ENCODE data around the gene FGD2. TPM values are rescaled to one million over a fixed set of nuclear protein-coding genes. Genes with fewer than 3 reads are reported as not detected.

FGD2 gene
- total RNA-seq, 1 donor from 2014 or later, result not detected

DNA sequence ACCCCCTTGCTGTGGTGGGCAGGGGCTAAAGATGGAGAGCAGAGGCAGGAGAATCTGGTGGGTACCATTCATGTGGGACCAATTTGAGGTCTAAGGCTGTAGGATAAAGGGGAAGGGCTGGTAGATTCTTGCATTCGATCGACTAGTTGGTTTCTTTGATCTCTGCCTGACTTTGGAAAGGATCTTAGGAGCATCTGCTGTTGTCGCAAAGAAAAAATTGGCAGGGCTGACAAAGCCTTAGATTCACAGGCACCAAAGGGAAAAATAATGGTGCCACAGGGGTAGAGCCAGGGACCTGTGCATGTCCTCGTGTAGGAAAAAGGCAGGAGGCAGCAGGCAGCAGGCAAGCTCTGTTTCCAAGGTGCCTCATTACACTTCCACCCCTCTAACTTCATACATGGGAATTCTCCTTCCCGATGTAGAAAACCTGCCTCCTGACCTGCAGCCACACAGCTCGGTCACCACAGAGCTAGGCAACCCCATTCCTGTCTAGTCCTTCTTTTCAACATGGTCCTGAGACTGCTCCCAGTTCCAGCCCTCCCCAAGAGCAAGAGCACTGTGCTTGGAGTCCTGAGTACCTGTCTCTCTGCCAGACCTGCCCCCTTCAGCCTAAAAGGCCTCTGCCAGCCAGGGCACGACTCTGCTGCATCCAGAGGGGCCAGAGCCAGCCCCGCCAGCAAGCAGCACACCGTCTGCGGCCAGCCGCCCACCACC lies 71.9 kb downstream of the FGD2 start:
- H3K27ac Mint-ChIP-seq (ENCODE audit: unreplicated experiment), result peak overlapping the region; percentile 57
- TF ChIP-seq, protein P1, sequence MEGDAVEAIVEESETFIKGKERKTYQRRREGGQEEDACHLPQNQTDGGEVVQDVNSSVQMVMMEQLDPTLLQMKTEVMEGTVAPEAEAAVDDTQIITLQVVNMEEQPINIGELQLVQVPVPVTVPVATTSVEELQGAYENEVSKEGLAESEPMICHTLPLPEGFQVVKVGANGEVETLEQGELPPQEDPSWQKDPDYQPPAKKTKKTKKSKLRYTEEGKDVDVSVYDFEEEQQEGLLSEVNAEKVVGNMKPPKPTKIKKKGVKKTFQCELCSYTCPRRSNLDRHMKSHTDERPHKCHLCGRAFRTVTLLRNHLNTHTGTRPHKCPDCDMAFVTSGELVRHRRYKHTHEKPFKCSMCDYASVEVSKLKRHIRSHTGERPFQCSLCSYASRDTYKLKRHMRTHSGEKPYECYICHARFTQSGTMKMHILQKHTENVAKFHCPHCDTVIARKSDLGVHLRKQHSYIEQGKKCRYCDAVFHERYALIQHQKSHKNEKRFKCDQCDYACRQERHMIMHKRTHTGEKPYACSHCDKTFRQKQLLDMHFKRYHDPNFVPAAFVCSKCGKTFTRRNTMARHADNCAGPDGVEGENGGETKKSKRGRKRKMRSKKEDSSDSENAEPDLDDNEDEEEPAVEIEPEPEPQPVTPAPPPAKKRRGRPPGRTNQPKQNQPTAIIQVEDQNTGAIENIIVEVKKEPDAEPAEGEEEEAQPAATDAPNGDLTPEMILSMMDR (IDR thresholded peaks at IDR 0.05), result no peak
- H3K36me3 Mint-ChIP-seq (ENCODE audit: low read depth), result no peaks in the 10 kb centered on the region
- H3K4me1 Mint-ChIP-seq (ENCODE audit: low read depth), result peaks cover 36% of the 10 kb centered on the region
- DNase-seq (ENCODE audit: low spot score), result no peak
- no peak overlapping the region for H3K4me3 Mint-ChIP-seq (ENCODE audit: unreplicated experiment)
- H3K9me3 Mint-ChIP-seq (ENCODE audit: low read depth), result peaks cover 6% of the 10 kb centered on the region
- H3K27me3 Mint-ChIP-seq (ENCODE audit: low read depth), result peaks cover 3% of the 10 kb centered on the region

- peaks cover 35% of the 10 kb centered on the region for H3K4me1 Mint-ChIP-seq (ENCODE audit: low read depth)
- peaks cover 6% of the 10 kb centered on the region for H3K9me3 Mint-ChIP-seq (ENCODE audit: low read depth)
- peak overlapping the region; percentile 25 for H3K4me3 Mint-ChIP-seq (ENCODE audit: unreplicated experiment)
- H3K27me3 Mint-ChIP-seq (ENCODE audit: low read depth), result peaks cover 3% of the 10 kb centered on the region
- no peaks in the 10 kb centered on the region for H3K36me3 Mint-ChIP-seq (ENCODE audit: low read depth)
- DNase-seq (ENCODE audit: low spot score), result peak; percentile 96
- TF ChIP-seq, protein P1 (IDR thresholded peaks at IDR 0.05), result no peak
- peak overlapping the region; percentile 57 for H3K27ac Mint-ChIP-seq (ENCODE audit: unreplicated experiment)
Observed at GRCh38 chr6:37077905-37078296, 72.4 kb downstream of the FGD2 start.

Other genes with a start within 250 kb of the FGD2 start
- 0.18 TPM in 1 of 3 replicates, not detected in the others for gene CPNE5, start 166.2 kb upstream of the FGD2 start, total RNA-seq
- gene PPIL1, start 130.9 kb upstream of the FGD2 start, total RNA-seq, result 25.0 to 33.5 TPM (median 25.6 TPM) in 3 replicates
- gene C6orf89, start 119.7 kb upstream of the FGD2 start, total RNA-seq, result 56.1 to 76.9 TPM (median 57.4 TPM) in 3 replicates
- gene PI16, start 50.9 kb upstream of the FGD2 start, total RNA-seq, result 0.15 TPM in 1 of 3 replicates, not detected in the others
- gene MTCH1, start 19.5 kb upstream of the FGD2 start, total RNA-seq, result 188 to 208 TPM (median 190 TPM) in 3 replicates
- gene PIM1, start 164.5 kb downstream of the FGD2 start, total RNA-seq, result 11.3 to 15.1 TPM (median 13.0 TPM) in 3 replicates

Data from chondrocyte (in vitro differentiated cells).